Endothelial cell (in vitro differentiated cells): ENCODE results near the gene ARHGAP8. TPM values are rescaled to one million over a fixed set of nuclear protein-coding genes. Genes with fewer than 3 reads are reported as not detected.

Experiments
- DNase-seq: peaks from one replicate; pipeline ENCODE4 v3.0.0; 2021; ENCODE audit warnings: low spot score
- H3K27ac Mint-ChIP-seq: one replicate; pipeline ENCODE4 v1.8.0; 2021; ENCODE audit warnings: mixed read lengths, inconsistent platforms; ENCODE audit not compliant: unreplicated experiment
- H3K27me3 Mint-ChIP-seq: one replicate; pipeline ENCODE4 v1.8.0; 2021; ENCODE audit warnings: mild to moderate bottlenecking, moderate library complexity, mixed read lengths, inconsistent platforms; ENCODE audit not compliant: unreplicated experiment
- H3K36me3 Mint-ChIP-seq: one replicate; pipeline ENCODE4 v1.8.0; 2021; ENCODE audit warnings: mild to moderate bottlenecking, low read depth, mixed read lengths, inconsistent platforms; ENCODE audit not compliant: unreplicated experiment
- H3K4me1 Mint-ChIP-seq: one replicate; pipeline ENCODE4 v1.8.0; 2021; ENCODE audit warnings: mild to moderate bottlenecking, mixed read lengths, inconsistent platforms; ENCODE audit not compliant: unreplicated experiment
- H3K4me3 Mint-ChIP-seq: one replicate; pipeline ENCODE4 v1.8.0; 2021; ENCODE audit warnings: mild to moderate bottlenecking, mixed read lengths, inconsistent platforms; ENCODE audit not compliant: unreplicated experiment
- H3K9me3 Mint-ChIP-seq: one replicate; pipeline ENCODE4 v1.8.0; 2021; ENCODE audit warnings: mixed read lengths, inconsistent platforms; ENCODE audit not compliant: unreplicated experiment
- CTCF ChIP-seq: fragments of 200-600 bp; sonication (generic); IDR thresholded peaks from one replicate; pipeline ENCODE4 v1.5.0; 2021; ENCODE audit warnings: antibody characterized with exemption; ENCODE audit not compliant: unreplicated experiment
- total RNA-seq: library from RNA; stranded (reverse); fragmentation: NEBNext Ultra II Directional; extraction: Animal tissue kit (Norgen Biotek cat#: 25700); gene quantifications from one replicate; pipeline ENCODE4 v1.2.1, GENCODE V29; 2021; ENCODE audit not compliant: unreplicated experiment

The ARHGAP8 gene
- total RNA-seq, 1 donor from 2014 or later: 0.80 TPM

GRCh38 chr22:44816141-44816540, 63.8 kb downstream of the ARHGAP8 start:
- peaks cover 1% of the 10 kb centered on the region for H3K27me3 Mint-ChIP-seq
- peaks cover 6% of the 10 kb centered on the region for H3K36me3 Mint-ChIP-seq
- no peak for DNase-seq
- H3K27ac Mint-ChIP-seq: no peak overlapping the region
- H3K9me3 Mint-ChIP-seq: no peaks in the 10 kb centered on the region
- H3K4me3 Mint-ChIP-seq: no peak overlapping the region
- no peak for TF ChIP-seq CTCF
- no peaks in the 10 kb centered on the region for H3K4me1 Mint-ChIP-seq

DNA sequence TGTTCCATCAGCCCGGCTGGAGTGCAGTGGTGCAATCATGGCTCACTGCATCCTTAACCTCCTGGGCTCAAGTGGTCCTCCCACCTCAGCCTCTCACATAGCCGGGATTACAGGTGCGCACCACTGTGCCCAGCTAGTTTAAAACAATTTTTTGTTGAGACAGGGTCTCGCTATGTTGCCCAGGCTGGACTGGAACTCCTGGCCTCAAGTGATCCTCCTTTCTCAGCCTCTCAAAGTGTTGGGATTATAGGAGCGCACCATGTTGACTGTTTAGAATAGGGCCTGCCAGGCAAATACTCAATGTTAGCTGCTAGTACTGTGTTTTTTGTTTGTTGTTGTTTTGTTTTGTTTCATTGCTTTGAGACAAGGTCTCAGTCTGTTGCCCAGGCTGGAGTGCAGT, 66.4 kb downstream of the ARHGAP8 start:
- no peaks in the 10 kb centered on the region for H3K9me3 Mint-ChIP-seq
- H3K27ac Mint-ChIP-seq: no peak overlapping the region
- H3K36me3 Mint-ChIP-seq: peaks cover 7% of the 10 kb centered on the region
- H3K4me3 Mint-ChIP-seq: no peak overlapping the region
- no peak for DNase-seq
- peaks cover 4% of the 10 kb centered on the region for H3K27me3 Mint-ChIP-seq
- H3K4me1 Mint-ChIP-seq: no peaks in the 10 kb centered on the region
- TF ChIP-seq CTCF: no peak

DNA sequence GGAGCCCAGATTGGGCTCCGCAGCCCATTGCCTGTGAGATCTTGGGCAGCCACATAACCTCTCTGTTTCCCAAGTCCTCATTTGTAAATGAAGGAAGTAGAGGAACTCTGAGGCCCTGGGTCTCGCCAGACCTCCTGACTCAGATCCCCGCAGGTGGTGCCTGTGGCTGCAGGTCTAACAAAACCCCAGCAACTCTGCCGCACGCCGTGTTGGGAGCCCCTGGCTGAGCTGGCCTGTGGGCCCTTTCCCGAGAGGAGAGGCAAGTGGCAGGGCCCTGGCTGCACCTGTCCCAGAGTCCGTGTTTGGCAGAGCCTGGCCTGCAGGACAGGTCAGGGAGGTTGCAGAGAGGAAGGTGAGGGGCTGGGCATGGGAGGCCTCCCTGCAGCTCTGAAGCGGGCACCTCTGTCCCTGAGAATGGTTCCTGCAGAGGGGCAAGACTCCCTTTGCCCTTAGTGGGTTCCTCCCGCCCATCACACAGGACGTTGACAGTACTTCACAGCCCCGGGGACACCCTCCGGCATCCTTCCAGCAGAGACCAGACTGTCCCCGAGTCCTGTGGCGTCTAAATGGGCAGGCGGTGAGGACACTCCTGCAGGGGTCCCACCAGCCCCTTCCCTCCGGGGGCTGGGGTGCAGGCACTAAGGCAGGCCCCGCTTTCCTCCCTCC, 67.7 kb downstream of the ARHGAP8 start:
- DNase-seq: no peak
- H3K4me1 Mint-ChIP-seq: no peaks in the 10 kb centered on the region
- H3K27me3 Mint-ChIP-seq: peaks cover 4% of the 10 kb centered on the region
- H3K4me3 Mint-ChIP-seq: no peak overlapping the region
- H3K9me3 Mint-ChIP-seq: no peaks in the 10 kb centered on the region
- TF ChIP-seq CTCF: no peak
- H3K27ac Mint-ChIP-seq: no peak overlapping the region
- peaks cover 6% of the 10 kb centered on the region for H3K36me3 Mint-ChIP-seq

- Mint-ChIP-seq H3K9me3 (no peaks in the 10 kb centered on the region), H3K27me3 (peaks cover 5% of the 10 kb centered on the region), H3K27ac (no peak overlapping the region), H3K36me3 (peaks cover 6% of the 10 kb centered on the region), H3K4me1 (no peaks in the 10 kb centered on the region), H3K4me3 (no peak overlapping the region)
- no peak for TF ChIP-seq CTCF
- no peak for DNase-seq
These were observed 69.5 kb downstream of the ARHGAP8 start for GRCh38 chr22:44821741-44822475.

GRCh38 chr22:44822534-44822933, 70.2 kb downstream of the ARHGAP8 start:
- peaks cover 5% of the 10 kb centered on the region for H3K27me3 Mint-ChIP-seq
- no peaks in the 10 kb centered on the region for H3K4me1 Mint-ChIP-seq
- DNase-seq: no peak
- TF ChIP-seq CTCF: no peak
- no peak overlapping the region for H3K27ac Mint-ChIP-seq
- H3K36me3 Mint-ChIP-seq: peaks cover 6% of the 10 kb centered on the region
- H3K4me3 Mint-ChIP-seq: no peak overlapping the region
- H3K9me3 Mint-ChIP-seq: no peaks in the 10 kb centered on the region
